ENCODE results near the gene CLEC18B.
"Not testable (repeated sequence)": the region's sequence is repeated elsewhere in the genome, so short reads cannot be mapped to it uniquely, and the experiment has no call there.

Gene CLEC18B

DNA sequence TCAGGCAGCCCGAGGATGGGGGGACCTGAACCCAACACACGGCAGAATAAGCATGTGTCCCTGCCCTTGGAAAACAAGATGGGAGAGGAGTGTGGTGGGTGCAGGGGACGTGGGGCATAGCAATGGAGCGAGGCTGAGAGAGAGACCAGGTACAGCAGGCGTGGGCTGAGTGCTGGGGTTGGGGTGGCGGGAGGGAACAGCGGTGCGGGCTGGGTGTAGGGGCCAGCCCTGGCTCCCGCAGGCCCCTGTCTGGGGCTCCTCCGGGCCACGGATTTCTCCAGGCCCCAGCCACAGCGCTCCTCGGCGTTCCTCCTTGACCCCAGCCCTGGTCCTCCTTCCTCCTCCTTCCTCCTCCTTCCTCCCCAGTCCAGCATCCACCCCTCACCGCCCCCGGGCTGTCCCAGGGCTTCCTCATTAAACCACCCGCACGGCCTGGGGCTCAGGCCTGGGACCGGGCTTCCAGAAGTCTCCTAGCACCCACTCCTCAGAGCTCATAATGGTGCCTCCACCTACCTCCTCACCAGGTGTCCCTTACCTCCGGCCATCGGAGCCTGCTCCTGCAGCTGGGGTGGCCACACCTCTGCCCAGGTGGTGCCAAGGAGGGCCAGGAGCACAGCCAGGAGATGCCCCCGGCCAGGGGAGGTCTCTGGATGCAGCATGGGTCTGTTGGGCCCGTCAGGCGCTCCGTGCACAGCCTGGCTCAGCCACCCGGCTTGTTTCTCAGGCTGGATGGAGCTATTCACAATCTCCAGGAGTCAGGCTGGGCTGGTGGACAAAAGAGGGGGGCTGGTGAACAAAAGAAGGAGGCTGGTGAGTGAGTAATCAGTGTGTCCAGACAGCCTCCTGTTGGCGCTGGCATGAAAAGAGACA, at the start of gene CLEC18B:
Gene CLEC18B (minus strand): TSS at position 867 of the 870 bp plus-strand sequence. CDS start 208 bp downstream, at position 659.
- DNase-seq: not testable (repeated sequence)

GRCh38 chr16:74469946-74470478, 48.7 kb upstream of the CLEC18B start:
- no peak for DNase-seq

DNA sequence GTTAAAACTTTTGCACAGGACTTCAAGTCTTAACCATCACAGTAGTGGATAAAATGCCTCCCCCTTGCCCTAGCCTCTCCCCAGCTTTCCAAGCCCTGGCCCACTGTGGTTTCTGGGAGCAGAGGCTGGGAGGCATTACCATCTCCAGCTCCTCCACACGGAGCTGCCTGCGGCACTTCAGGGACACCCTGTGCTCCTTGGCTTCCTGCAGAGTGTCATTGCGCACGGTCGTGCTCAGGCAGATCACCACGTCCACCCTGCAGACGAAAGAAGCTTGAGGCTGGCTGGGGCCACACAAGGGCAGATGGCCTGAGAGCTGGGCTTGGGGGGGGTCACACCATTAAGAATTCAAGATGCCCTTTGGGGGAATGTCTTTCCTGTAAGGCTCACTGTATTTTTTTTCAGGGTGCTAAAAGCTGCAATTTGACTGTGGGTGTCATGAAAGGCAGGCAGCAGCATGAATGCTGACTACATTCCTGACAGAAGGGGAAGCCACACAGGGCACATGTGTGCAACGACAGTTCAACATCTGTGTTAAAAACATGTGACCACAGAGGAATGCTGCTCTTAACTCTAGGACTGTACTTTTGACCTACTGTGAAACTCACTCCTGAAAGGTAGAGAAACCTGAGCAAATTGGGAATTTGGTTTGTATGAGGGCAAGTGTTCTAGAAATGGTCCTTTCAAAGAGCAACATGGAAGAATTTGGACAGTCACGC, 47.7 kb upstream of the CLEC18B start:
- no peak for DNase-seq

DNA sequence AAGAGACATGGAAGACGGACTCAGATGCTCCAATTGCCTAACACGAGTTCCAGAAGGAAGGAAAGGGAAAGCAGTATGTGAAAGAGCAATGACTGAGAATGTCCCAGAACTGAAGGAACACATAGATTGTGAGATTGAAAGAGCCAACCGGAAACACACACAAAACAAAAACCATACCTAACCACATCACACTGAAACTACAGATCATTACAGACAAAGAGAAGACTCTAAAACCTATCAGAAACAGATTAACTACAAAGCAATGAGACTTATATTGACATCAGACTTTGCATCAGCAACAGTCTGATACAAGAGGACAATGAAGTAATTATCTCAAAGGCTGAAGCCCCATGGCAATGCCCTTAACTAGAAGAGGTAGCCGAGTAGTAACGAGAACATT, 45.6 kb upstream of the CLEC18B start:
- DNase-seq: no peak

GRCh38 chr16:74465851-74466685, 44.8 kb upstream of the CLEC18B start:
- DNase-seq: no peak

- no peak for DNase-seq
Observed at GRCh38 chr16:74465281-74465680, 44.0 kb upstream of the CLEC18B start.

DNA sequence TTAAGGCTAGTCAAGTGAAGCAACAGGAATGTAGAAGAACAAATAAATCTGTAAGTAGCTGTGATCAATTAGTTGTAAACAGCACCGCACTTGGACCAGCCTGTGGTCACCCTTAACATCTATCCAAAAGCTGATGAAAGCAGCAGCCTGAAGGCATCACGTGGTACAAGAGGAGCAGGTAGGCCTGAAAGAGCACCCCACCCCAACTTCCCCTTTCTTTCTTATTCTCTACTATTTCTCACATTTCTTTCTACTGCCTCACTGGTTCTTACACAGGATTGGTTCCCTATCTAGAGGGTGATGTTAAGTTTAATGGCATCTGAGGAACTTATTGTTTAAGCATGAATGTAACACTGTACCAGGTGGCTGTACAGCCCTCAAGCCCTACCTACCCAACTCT, 42.6 kb upstream of the CLEC18B start:
- no peak for DNase-seq

DNA sequence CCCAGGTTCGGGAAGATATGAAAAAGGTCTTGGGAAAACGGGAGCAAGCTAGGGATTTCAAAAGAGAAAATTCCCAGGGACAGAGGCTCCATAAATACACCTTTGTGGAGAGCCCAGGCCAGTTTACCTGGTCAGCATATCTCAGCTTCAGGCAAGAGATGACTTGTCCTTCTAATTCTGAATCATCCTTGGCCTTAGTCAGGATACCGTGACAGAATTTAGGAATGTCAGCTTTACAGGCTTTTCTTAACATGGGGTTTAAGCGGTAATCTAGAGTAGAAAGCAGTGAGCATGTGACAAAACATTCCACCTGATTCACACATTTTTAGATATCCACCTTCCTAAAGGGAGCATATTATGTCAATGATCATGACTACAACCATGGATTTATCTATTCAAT, 41.1 kb upstream of the CLEC18B start:
- DNase-seq: no peak

DNA sequence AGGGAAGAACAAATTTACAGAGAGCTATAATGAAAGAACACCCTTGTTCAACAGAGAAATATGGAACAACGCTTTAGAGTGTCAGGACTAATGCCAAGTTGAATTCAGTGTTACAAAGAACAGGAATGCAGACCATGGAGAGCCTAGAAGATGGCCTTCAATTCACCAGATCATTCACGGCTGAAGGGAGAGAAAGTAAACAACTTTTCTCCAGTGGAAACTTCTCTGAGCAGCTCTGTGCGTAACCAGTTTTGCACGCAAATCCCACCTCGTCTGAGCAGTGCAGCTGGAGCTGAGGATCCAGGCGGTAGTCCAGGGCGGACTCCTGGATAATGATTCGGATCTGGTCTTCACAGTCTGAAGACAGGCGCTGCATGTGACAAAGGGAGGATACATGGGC, 40.5 kb upstream of the CLEC18B start:
- DNase-seq: no peak

DNA sequence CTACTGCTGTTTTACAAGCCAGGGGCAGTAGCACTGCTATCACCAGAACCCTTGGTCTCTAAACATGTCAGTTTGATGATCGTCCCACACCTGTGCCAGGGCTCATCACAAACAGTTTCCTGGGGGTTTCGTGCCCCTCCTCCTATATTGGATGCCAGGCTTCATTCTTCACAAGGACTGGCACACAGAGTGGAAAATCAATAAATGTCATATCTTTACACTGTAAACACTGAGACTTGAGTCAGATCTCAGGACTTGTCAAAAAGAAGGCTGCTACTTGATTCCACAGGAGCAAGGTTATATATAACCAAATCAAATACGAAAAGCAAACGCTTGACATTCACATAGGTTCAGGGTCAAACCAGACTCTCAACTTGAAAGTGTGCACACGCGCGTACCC, 39.3 kb upstream of the CLEC18B start:
- DNase-seq: no peak

- no peak for DNase-seq
Observed at GRCh38 chr16:74456290-74456625, 35.0 kb upstream of the CLEC18B start.

GRCh38 chr16:74455619-74456289, 34.5 kb upstream of the CLEC18B start:
- no peak for DNase-seq

GRCh38 chr16:74455213-74455612, 33.9 kb upstream of the CLEC18B start:
- DNase-seq: no peak

DNA sequence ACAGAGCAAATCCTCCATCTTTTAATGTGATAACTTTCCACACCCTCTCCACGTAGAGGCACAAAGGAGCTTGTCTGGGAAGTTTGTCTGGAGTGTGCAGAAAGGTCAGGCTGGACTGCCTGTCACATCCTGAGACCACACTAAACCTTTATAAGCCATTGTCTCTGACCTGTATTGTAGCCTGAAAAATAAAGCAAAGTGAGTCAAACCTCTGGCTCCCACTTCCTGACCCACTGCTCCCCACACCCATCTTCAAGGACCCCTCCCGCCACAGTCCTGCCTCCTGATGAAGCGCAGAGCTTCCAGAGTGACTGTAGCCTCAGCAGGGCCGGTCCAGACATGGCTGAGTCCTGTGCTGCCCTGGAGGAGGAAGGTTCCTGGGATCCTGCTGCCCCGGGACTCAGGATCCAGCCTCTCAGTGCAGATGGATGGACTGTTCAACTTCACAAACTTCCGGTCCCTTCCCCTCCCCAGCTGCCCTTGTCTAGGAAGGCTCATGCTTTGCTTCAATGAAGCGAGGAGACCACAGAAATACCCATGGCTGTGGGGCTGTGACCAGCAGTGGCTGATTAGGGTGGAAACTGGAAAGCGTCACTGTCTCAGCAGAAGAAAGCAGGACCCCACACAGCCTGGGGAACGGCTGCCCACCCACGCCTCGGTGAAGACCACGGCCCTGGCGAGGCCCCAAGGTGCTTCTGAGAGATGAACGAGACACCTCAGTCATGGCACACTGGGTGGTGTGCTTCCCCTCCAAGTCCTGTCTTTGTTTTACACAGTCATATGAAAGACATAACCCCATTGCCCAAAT, 30.9 kb upstream of the CLEC18B start:
- DNase-seq: no peak

GRCh38 chr16:74450967-74451760, 29.9 kb upstream of the CLEC18B start:
- DNase-seq: no peak

GRCh38 chr16:74450236-74450635, 29.0 kb upstream of the CLEC18B start:
- DNase-seq: no peak

DNA sequence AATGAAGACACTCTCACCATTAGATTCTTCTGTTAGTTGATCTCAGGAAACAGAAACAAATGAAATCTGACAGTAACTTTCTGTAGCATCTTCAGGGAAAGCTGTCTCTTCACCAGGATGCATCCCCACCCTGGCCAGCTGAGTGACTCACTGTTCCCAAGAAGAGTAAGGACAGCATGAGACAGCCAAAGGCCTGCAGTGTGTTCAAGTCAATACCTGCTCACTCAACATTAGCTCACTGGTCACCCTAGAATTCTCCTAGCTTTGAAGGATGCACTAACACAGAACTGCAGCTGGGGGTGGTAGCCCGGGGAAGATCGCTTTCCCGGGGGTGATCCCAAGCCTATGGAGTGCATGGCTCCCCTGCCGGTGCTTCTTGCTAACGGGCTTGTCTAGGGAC, 28.2 kb upstream of the CLEC18B start:
- DNase-seq: no peak

DNA sequence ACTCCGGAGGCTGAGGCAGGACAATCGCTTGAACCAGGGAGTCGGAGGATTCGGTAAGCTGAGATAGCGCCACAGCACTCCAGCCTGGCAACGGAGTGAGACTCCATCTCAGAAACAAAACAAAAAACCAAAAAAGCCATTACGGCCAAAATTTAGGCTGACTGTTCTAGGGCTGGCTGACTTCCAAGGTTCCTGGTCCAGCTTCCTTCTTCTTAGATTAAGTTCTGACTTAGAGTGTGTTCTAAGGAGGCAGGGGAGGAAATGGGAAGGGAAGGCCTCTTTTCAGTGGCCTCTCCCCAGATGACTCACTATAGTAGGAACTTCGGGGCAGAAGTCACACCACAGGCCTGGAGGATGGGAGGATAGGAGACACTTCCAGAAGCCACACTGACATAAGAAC, 27.7 kb upstream of the CLEC18B start:
- DNase-seq: no peak

DNA sequence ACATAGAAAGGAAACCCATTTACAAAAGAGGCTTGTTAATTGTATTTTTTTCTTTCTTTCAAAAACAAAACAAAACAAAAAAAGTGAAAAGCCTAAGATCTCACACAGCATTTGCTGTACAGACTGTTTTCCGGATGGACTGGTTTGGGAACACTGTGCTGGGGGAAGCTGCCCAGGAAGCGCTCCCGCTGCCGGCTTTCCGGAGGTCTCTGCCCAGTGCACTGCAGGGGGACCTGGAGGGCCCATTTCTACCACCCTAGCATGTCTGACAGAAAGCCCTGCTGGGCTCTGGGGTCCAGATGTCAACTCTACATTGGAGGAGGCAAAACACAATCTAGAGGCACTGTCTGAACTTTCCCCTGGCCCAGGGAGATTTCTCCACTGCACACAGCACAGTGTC, 26.3 kb upstream of the CLEC18B start:
- no peak for DNase-seq

DNA sequence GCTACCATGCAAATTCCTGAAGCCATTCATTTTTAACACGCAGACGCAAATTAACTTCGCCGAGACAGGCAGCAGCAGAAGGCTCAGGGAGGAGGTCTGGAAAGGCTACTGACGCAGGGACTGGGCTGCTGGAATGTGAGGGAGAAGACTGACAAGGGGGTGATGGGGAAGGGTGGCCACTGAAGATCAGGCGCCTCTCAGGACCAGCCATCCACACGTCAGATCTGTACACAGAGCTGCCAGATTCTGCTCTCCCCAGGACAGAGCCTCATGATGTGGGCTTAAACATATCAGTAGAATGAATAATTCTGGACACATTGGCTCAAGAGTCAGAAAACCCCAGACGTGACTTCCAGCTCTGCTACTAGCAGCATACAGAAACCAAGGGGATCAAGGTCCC, 25.6 kb upstream of the CLEC18B start:
- no peak for DNase-seq
